Effector memory CD4-positive, alpha-beta T cell (primary cell): ENCODE results near the gene NUP205.
"Not testable (repeated sequence)": the region's sequence is repeated elsewhere in the genome, so short reads cannot be mapped to it uniquely, and the experiment has no call there.

Experiments used
- DNase-seq, 3 donors: peaks; one replicate each; pipeline ENCODE4 v3.0.0-alpha.2; 2020
- H3K27ac ChIP-seq: 2 replicates; pipeline ENCODE4 v1.7.0; 2013; ENCODE audit warnings: mild to moderate bottlenecking, low read length, moderate library complexity; ENCODE audit not compliant: insufficient read depth, poor library complexity, severe bottlenecking
- H3K27me3 ChIP-seq: replicated peaks from 2 replicates; pipeline ENCODE4 v1.7.0; 2013; ENCODE audit warnings: mild to moderate bottlenecking, low read length; ENCODE audit not compliant: insufficient read depth, control insufficient read depth, poor library complexity, severe bottlenecking
- H3K36me3 ChIP-seq: 2 replicates; pipeline ENCODE4 v1.7.0; 2013; ENCODE audit warnings: mild to moderate bottlenecking, low read length, moderate library complexity; ENCODE audit not compliant: control insufficient read depth, insufficient read depth
- H3K4me1 ChIP-seq: 2 replicates; pipeline ENCODE4 v1.7.0; 2013; ENCODE audit warnings: low read length, mild to moderate bottlenecking; ENCODE audit not compliant: control insufficient read depth, insufficient read depth, poor library complexity, severe bottlenecking
- H3K4me3 ChIP-seq: 2 replicates; pipeline ENCODE4 v1.7.0; 2013; ENCODE audit warnings: low read length, low read depth, mild to moderate bottlenecking; ENCODE audit not compliant: insufficient read depth, poor library complexity, severe bottlenecking
- H3K9me3 ChIP-seq: 2 replicates; pipeline ENCODE4 v1.7.0; 2013; ENCODE audit warnings: mild to moderate bottlenecking, low read length, moderate library complexity; ENCODE audit not compliant: control insufficient read depth

Gene NUP205

DNA sequence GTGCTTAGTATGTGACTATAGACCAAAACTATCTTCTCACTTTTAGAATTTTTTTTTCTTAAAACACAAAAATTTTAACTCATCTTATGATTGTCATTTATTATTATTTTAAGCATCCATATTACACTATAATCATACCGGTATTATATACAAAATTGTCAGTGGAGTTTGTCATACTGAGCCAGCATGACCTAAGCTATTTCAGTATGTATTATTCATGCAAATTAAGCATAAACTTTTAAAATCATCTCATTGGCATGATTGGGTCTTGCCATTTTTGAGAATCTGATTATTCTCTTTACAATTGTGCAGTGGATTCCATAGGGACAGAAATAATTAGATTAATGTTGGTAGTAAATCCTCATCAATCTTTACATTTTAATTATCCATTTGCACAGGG lies 58.4 kb downstream of the NUP205 start:
- Histone ChIP-seq H3K9me3 (no peaks in the 10 kb centered on the region), H3K36me3 (peaks cover 50% of the 10 kb centered on the region), H3K27me3 (no peaks in the 10 kb centered on the region), H3K4me3 (no peak overlapping the region), H3K4me1 (no peaks in the 10 kb centered on the region), H3K27ac (no peak overlapping the region)
- no peak for DNase-seq

DNA sequence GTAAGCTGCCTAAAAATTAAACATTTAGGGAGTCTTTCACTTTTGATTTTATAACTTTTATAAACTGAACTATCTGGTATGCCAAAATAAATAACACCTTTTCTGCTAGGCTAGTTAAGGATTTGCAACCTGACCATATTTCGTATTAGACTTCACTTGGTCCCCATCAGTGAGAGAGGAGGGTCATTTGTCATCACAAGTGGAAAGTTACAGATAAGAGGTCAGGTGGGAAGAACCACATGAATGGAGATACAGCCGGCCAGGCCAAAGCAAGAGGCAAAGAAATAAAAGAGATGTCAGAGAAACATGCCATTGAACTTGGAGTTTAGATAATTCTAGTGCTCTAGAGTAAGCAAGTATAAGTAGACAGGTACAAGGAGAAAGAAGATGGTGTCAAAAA lies 60.1 kb downstream of the NUP205 start:
- Histone ChIP-seq H3K4me1 (no peaks in the 10 kb centered on the region), H3K4me3 (no peak overlapping the region), H3K9me3 (no peaks in the 10 kb centered on the region), H3K27me3 (no peaks in the 10 kb centered on the region), H3K27ac (no peak overlapping the region), H3K36me3 (peaks cover 51% of the 10 kb centered on the region)
- DNase-seq, result no peak

DNA sequence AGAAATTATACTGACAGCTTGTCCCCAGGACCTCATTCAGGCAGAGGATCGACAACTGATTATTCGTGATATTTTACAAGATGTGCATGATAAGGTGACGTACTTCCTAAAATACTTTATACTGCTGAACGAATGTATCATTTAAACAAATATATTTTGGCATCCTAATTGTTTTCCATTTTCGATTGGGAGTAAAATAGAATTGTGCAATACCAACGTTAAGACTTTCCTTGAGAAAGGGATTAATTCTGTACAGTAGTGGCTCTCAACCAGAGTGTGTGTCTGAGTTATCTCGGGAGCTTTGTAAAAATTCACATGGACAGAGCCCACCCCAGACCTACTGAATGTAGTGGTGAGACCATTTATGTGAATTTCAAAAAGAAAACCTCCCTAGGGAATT lies 60.8 kb downstream of the NUP205 start:
- Histone ChIP-seq H3K4me1 (no peaks in the 10 kb centered on the region), H3K27me3 (no peaks in the 10 kb centered on the region), H3K9me3 (no peaks in the 10 kb centered on the region), H3K36me3 (peaks cover 54% of the 10 kb centered on the region), H3K4me3 (no peak overlapping the region), H3K27ac (no peak overlapping the region)
- DNase-seq, result no peak

DNA sequence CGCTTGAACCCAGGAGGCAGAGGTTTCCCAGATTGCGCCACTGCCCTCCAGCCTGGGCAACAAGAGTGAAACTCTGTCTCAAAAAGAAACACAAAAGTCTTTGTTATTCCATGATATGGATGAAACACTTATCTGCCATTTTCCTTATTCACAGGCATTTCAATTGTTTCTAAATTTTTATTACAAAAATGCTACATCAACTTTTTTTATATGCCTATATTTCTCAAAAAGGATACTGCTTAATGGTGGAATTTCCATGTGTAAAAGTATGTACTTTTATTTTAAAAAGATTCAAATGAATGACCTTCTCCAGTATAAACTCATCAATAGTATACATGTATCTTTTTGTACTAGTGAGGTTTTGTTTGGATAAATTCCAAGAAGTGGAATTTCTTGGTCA lies 62.7 kb downstream of the NUP205 start:
- Histone ChIP-seq H3K4me3 (no peak overlapping the region), H3K4me1 (no peaks in the 10 kb centered on the region), H3K27me3 (no peaks in the 10 kb centered on the region), H3K36me3 (peaks cover 53% of the 10 kb centered on the region), H3K27ac (no peak overlapping the region), H3K9me3 (no peaks in the 10 kb centered on the region)
- no peak for DNase-seq

DNA sequence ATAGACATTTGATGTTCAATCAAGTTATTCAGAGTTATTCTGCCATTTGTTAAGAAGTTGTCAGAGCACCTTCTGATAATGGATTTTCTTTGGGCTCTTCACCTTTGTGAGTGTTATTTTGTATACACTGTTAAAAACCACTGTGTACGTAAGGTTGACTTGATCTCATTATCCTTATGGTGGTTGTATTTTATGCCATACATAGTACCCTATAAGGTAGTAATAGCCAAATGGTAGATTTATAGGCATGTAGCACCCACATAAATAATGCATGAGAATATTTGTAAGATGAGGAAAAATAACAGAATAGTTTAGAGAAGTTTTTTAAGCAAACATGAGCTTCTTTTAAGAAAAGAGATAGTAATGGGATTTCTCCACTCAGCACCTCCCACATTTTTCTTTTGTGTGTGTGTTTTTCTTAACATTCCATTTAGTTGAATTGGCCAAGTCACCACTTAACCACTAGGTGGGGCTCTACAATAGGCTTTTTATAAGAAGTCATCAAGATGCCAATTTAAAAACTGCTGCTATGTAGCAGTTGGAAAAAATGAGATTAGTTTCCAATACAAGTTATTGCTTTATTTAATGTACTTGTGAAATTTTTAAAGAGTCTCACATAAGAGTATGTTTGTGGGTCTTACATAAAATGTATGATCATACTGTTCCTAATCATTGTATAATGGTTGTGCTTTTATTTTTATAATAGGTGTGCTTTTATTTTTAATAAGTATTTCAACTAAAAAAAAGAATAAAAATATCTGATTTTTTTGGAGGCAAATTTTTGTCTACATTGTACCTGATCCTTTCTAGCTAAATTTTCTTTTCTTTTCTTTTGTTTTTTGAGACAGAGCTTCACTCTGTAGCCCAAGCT lies 63.5 kb downstream of the NUP205 start:
- H3K36me3 ChIP-seq, result peaks cover 54% of the 10 kb centered on the region
- H3K27me3 ChIP-seq, result no peaks in the 10 kb centered on the region
- no peaks in the 10 kb centered on the region for H3K4me1 ChIP-seq
- H3K9me3 ChIP-seq, result no peaks in the 10 kb centered on the region
- no peak overlapping the region for H3K27ac ChIP-seq
- peak in 1 of 3 donors; percentile 6 for DNase-seq
- H3K4me3 ChIP-seq, result no peak overlapping the region

DNA sequence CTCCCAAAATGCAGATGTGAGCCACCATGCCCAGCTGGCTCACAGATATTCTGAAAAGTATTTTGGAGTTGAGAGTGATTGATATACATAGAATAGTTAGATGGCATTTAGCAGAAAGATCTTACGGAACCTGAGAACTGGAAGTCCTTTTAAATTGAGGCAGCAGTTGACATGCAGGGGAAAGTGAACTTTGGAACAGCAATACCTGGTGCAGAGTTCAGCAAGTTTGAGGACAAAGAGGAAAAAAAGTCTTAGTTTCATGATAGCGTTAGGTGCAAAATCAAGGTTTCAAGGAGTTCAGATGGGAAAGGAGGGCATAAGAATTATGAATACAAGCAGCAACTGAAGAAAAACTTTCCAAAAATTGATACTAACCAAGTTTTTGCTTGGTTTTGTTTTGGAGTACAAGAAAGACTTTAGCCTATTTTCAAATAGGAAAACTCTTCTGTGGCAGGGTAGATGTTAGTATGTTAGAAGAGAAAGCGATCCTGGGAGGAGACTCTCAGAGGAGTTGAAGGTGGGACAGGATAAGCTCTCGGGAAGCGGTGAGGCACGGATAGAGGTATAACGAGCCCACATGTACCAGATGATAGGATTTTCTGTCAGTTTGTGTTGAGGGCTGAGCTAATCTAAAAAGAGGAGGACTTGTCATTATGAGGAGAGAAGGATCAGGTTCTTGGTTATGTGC lies 76.6 kb downstream of the NUP205 start:
- Histone ChIP-seq H3K9me3 (no peaks in the 10 kb centered on the region), H3K4me3 (no peak overlapping the region), H3K27me3 (no peaks in the 10 kb centered on the region), H3K4me1 (no peaks in the 10 kb centered on the region), H3K27ac (no peak overlapping the region), H3K36me3 (peaks cover 55% of the 10 kb centered on the region)
- no peak for DNase-seq

DNA sequence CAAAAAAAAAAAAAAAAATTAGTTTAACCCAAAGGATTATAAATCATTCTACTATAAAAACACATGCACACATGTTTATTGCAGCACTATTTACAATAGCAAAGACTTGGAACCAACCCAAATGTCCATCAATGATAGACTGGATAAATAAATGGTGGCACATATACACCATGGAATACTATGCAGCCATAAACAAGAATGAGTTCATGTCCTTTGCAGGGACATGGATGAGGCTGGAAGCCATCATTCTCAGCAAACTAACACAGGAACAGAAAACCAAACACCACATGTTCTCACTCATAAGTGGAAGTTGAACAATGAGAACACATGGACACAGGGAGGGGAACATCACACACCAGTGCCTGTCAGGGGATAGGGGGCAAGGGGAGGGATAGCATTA lies 82.0 kb downstream of the NUP205 start:
- not testable (repeated sequence) for H3K9me3 ChIP-seq, H3K4me1 ChIP-seq, H3K27ac ChIP-seq, DNase-seq, H3K4me3 ChIP-seq, H3K27me3 ChIP-seq
- H3K36me3 ChIP-seq, result peaks cover 62% of the 10 kb centered on the region

DNA sequence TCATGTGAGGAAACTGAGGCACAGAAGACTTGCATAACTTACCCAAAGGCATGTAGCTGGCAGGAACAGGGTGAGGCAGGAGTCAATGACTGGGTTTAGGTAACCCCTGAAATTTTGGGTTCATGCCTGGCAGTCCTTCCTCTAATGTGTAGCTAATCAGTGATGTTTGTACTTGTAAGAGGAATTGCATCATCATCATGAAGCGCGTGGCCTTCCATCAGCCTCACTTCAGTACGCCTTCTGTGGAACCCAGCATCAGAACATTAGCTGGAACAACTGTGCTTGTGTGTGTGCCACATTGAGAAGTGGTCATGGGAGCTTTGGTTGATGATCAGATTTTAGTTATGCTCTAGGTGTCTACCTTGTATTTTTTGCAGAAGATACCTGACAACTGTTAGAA lies 86.4 kb downstream of the NUP205 start:
- H3K4me3 ChIP-seq, result no peak overlapping the region
- no peaks in the 10 kb centered on the region for H3K4me1 ChIP-seq
- H3K27ac ChIP-seq, result no peak overlapping the region
- H3K36me3 ChIP-seq, result peaks cover 51% of the 10 kb centered on the region
- no peaks in the 10 kb centered on the region for H3K27me3 ChIP-seq
- no peaks in the 10 kb centered on the region for H3K9me3 ChIP-seq
- DNase-seq, result no peak

DNA sequence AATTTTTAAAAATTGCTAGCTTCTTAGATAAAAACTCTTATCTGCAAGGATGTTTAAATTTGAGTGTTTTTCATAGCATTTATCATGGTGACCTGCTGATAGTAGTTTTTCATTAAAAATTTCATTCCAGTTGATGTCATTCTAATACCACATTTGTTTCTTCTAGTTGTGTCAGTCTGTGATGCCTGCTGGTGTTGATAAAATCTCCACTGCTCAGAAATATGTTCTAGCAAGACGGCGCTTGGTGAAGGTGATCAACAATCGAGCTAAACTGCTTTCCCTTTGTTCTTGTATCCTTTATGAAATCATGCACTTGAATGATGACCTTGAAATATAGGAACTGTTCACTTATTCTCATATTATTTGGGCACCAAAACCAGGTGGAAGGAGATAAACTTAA lies 87.0 kb downstream of the NUP205 start:
- Histone ChIP-seq H3K27ac (no peak overlapping the region), H3K4me1 (no peaks in the 10 kb centered on the region), H3K36me3 (peaks cover 48% of the 10 kb centered on the region), H3K27me3 (no peaks in the 10 kb centered on the region), H3K4me3 (no peak overlapping the region), H3K9me3 (no peaks in the 10 kb centered on the region)
- no peak for DNase-seq

DNA sequence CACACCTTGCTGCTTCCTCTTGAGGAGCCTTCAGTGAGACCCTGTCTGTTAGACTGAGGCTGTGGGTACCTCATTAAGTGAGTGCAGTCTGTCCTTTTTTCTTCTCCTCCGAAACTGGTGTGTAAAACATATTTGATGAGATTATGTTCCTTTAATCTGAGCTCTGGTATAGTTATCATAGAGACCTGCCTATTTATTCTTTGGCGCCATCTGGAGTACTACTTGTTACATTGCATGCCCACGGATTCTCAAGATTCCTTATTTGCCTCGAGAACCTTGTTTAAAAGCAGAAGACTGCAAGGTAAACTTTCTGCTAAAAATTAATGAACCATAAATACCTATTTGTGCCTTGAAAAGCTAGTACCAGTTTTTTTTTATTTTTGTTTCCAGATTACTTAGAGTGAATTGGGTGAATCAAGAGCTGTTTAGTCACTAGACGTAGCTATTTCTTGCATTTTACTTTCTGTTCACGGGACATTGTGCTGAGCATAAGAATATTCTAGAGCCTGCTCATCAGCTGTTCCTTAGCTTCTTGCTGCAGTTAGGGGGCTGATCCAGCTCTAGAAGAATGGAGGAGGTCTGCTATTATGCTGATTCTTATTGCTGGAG lies 87.7 kb downstream of the NUP205 start:
- Histone ChIP-seq H3K4me1 (no peaks in the 10 kb centered on the region), H3K27ac (no peak overlapping the region), H3K4me3 (no peak overlapping the region), H3K27me3 (no peaks in the 10 kb centered on the region), H3K9me3 (no peaks in the 10 kb centered on the region), H3K36me3 (peaks cover 45% of the 10 kb centered on the region)
- no peak for DNase-seq
